Left colon (tissue), 2 donors: ENCODE data around the gene PEMT. TPM values are rescaled to one million over a fixed set of nuclear protein-coding genes. Genes with fewer than 3 reads are reported as not detected.

Source experiments
- ATAC-seq: fragments of 200-7000 bp; cut with Tn5 transposase; one replicate; pipeline ENCODE4 v1.9.1; 2020; ENCODE audit warnings: mild to moderate bottlenecking, moderate library complexity
- DNase-seq, 2 donors: peaks; one replicate each; pipeline ENCODE4 v3.0.0-alpha.2; 2020
- intact Hi-C, 2 donors: fragments of 100-400 bp; cut with DNase I in 1 of 2; cut with micrococcal nuclease in 1 of 2; formaldehyde crosslinking; loops; one replicate each; pipeline versions ENCODE4 v1.11.2 to v1.14.0; 2022; cut with DNase I, micrococcal nuclease
- total RNA-seq, 2 donors: library from RNA; stranded (reverse); fragmentation: NEBNext Ultra II Directional; extraction: Animal tissue kit (Norgen Biotek cat#: 25700); gene quantifications; one replicate each; pipeline ENCODE4 v1.2.1, GENCODE V29; 2021
- donor health status: DM: no; HTN: no; CAD: no.
- donor health status: DM: yes; HTN: yes; CAD: no.

The PEMT gene
- total RNA-seq, 2 donors from 2014 or later, result 13.8 to 18.6 TPM

GRCh38 chr17:17511293-17511741 is 80.2 kb downstream of the PEMT start:
- no peak for DNase-seq

DNA sequence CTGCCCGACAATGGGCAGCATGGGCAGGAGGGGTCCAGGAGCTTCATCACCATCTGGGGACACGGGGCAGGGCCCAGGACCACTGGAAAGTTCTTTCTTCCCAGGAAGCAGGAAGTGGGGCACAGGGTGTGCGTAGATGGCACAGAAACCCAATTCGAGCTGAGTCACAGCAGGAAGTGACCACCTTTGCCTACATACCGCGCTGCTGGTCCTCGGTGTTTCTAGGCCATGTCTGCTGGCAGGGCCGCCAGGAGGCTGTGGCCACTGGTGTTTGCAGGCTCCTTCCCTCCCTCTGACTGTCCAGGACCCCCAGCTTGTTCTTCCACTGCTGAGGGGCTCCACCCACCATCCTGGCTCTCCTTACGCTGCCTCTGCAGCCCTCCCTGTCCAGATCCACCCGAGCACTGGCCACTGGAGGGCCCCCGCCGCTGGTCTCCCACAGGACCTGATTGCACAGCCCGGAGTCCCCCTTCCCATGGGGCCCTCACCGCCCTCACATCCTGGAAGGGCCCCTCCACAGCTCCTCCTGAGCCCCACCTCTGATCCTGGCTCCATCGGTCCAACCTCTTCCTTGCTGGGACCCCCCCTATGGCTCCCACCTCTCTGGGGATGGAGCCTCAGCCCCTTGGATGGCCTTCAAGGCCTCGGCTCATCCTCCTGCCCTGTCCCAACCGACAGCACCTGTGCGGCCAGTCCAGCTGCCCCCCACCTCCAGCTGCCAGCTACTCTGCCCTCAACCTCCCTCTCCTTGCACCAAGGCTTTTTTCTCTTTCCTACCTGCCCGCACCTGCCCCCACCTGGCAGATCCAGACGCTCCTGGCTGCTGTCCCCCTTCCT is 80.8 kb downstream of the PEMT start:
- intact Hi-C loops, result no loop called here
- ATAC-seq, result no peak
- DNase-seq, result no peak

More at GRCh38 chr17:17511293-17511741, 80.2 kb downstream of the PEMT start:
- intact Hi-C loops, result no loop called here
- ATAC-seq, result no peak

DNA sequence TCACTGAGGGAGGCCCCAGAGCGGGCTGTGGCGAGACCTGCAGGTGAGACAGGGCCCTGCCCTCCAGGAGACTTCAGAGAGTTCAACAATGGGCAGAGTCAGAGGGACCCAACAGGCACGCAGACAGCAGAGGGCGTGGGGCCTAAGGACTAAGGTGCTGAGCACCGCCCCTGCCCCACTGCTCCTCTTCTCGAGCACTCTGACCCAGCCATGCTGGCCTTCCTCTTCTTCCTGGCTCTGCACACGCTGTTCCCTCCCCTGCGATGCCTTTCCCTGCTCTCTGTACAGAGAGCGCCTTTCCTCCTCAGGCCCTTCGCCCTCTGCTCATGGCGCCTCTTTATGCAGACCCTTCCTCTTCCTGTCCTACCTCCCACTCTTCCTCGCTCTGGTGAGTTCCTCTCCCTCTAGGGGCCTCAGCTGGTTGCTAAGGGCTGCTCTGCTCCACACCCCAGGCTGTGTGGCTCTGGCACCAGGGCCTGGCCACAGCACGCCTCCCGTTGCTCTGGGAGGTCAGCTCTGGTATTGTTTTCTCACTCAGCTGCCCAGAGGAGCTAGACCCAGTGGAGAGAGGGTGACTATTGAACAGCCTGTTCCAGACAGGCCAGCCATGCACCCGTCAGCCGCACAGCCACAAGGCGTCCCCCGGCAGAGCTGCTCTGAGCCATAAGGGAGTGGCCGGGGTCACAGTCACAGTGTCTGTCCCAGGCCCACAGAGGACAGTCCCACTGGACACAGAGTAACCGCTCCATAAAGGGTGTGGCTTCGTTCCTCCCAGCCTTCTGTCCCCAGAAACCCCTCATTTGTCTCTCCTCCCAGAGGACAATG is 81.7 kb downstream of the PEMT start:
- intact Hi-C loops, result loop anchor here in 1 of 2 donors (10.0 kb wide), 1 partner anchor 55 kb away; no protein-coding TSS in a partner anchor
- no peak for DNase-seq
- ATAC-seq, result no peak

DNA sequence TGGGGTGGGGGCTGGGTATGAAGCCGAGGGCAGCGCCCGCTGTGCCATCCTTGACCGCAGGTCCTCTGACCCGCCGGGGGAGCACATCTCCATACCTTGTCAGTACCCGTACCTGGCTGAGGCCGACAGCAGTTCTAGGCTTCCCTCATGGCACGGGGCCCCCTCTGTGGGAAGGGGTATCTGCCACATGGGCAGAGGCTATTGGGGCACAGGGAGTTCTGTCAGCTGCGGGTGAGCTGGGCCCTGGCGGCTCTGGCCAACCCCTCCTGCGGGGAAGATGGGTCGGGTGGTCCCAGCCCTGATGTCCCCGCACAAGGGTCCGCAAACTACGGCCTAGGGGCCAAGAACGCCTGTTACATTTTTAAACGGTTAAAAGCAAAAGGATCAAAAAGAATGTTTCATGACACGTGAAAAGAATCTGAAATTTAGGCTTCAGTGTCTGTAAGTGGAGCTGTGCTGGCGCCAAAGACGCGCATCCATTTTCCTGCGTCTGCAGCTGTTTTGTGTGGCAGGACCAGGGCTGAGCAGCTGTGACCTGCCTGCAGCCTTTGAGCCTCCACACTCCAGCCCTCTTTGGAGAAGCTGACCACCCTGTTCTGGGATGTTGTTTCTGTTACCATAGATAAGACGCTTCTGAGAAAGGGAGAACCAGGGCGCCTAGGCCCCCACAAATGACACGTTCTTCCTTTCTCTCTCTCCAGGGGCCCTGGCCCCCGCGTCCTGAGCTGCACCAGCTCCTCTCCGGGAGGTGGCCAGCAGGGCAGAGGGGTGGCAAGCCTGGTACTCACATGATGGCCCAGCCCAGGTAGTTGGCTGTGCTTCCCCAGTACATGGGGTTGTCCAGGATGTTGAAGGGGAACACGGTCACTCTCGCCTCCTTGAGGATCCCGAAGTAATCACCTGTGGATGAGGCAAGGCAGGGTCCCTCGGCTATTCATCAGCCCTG is 82.6 kb downstream of the PEMT start:
- ATAC-seq (no peak), DNase-seq (no peak)
- intact Hi-C loops, result loop anchor here in 1 of 2 donors (10.0 kb wide), 1 partner anchor 56 kb away; no protein-coding TSS in a partner anchor

GRCh38 chr17:17508019-17508535 is 83.4 kb downstream of the PEMT start:
- ATAC-seq, result no peak
- intact Hi-C loops, result loop anchor here in 1 of 2 donors (10.0 kb wide), 1 partner anchor 57 kb away; no protein-coding TSS in a partner anchor
- no peak for DNase-seq

- no peak for ATAC-seq
- DNase-seq, result no peak
- intact Hi-C loops, result loop anchor here in 1 of 2 donors (10.0 kb wide), 1 partner anchor 57 kb away; no protein-coding TSS in a partner anchor
Measured at GRCh38 chr17:17507465-17508011, 84.0 kb downstream of the PEMT start.

DNA sequence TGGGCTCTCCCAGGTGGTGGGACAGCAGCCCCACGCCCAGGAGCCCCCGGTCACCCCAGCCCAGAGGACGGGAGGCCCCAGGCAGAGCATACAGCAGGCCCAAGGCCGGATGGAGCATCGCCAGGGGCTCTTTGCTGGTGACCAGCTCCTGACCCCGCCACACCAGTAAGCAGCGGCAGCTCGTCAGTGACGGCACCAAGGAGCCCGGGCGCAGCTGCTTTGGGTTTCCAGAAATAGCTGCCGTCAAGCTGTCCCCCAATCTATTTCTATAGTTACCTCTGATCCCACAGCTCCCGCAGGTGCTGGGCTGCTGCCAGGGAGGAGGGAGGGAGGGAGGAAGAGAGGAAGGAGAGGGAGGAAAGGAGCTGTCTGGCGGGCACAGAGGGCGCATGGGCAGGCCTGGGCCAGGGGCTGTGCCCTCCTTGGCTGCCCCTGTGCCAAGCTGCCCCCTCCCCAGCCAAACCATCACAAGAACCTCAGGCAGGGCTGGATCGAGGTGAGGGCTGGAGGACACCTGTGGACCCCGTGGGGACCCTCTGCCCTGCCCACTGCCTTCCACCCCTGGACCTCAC is 84.5 kb downstream of the PEMT start:
- peak in 1 of 2 donors; percentile 48 for DNase-seq
- peak; percentile 69 for ATAC-seq
- intact Hi-C loops, result loop anchor here in 1 of 2 donors (10.0 kb wide), 1 partner anchor 58 kb away; no protein-coding TSS in a partner anchor

DNA sequence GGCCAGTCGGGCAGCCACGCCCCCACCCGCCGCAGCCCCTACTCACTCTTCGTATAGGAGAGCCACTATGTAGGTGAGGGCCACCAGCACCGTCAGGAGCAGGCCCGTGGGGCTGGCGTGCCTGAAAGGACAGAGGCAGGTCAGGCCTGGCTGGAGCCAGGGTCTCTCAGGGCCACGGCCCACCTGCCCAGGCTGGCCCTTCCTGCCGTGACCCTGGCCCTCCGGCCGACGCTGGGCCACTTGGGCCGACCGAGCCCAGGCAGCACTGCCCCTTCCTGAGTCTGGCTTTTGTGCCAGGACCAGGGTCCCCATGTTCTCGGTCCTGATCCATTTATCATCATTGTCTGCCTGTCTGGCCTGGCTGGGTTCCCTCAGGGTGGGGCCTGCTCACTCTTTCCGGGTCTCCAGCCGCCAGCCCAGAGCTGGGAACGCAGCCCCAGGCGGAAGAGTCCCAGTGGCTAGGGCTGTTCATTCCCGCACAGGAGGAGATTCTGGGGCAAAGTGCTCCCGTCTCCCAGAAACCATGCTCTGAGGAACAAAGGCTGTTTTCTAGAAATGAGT is 85.2 kb downstream of the PEMT start:
- ATAC-seq, result peak; percentile 85
- peak in 1 of 2 donors; percentile 48 for DNase-seq

GRCh38 chr17:17505610-17506171 is 85.8 kb downstream of the PEMT start:
- no peak for ATAC-seq
- intact Hi-C loops, result loop anchor here in 1 of 2 donors (10.0 kb wide), 1 partner anchor 59 kb away; no protein-coding TSS in a partner anchor
- no peak for DNase-seq

More for the DNA sequence above, 85.2 kb downstream of the PEMT start:
- intact Hi-C loops, result loop anchor here in 1 of 2 donors (10.0 kb wide), 1 partner anchor 59 kb away; no protein-coding TSS in a partner anchor

GRCh38 chr17:17505151-17505550 is 86.4 kb downstream of the PEMT start:
- intact Hi-C loops, result loop anchor here in 1 of 2 donors (10.0 kb wide), 1 partner anchor 60 kb away; no protein-coding TSS in a partner anchor
- DNase-seq, result no peak
- ATAC-seq, result no peak

- intact Hi-C loops, result loop anchor here in 1 of 2 donors (10.0 kb wide), 1 partner anchor 60 kb away; no protein-coding TSS in a partner anchor
- no peak for DNase-seq
- ATAC-seq, result no peak
Measured at GRCh38 chr17:17504341-17505140, 87.0 kb downstream of the PEMT start.

GRCh38 chr17:17503566-17504130 is 87.9 kb downstream of the PEMT start:
- intact Hi-C loops, result loop anchor here in 1 of 2 donors (10.0 kb wide), 1 partner anchor 61 kb away; no protein-coding TSS in a partner anchor
- ATAC-seq, result no peak
- no peak for DNase-seq

DNA sequence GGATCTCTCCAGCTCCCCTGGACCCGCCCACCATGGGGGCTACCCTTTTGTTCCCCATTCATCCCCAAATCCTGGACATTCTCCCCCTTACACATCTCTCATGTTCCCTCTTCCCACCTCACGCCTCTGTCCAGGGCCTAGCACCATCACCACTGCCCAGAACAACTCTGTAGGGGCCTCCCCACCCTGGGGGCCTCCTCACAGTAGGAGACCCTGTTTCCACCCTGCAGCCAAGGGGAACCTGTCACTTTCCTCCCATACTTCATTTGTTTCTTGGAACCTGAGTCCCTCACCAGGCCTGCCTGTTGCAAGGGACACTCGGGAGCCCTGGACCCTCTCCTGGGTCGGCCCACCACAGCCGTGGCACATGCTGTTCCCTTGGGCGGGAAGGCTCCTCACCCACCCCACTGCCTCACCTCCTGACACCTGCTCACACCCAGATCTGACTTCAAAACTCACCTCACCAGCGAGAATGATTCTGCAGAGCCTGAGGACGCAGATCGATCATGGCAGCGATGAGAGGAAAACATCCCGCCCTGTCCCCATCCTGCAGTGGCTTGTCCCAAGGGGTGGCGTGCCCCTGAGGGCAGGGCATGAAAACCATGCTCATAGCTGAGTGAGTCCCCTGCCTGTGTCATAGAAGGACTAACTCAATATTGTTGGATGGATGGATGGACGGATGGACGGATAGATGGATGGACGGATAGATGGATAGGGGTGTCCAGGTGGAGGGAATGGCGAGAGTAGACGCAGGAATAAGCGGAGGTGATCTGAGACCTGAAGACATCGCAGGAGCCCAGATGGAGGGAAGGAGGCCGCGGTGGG is 88.6 kb downstream of the PEMT start:
- no peak for DNase-seq
- ATAC-seq, result no peak
- intact Hi-C loops, result loop anchor here in 1 of 2 donors (10.0 kb wide), 1 partner anchor 62 kb away; no protein-coding TSS in a partner anchor

DNA sequence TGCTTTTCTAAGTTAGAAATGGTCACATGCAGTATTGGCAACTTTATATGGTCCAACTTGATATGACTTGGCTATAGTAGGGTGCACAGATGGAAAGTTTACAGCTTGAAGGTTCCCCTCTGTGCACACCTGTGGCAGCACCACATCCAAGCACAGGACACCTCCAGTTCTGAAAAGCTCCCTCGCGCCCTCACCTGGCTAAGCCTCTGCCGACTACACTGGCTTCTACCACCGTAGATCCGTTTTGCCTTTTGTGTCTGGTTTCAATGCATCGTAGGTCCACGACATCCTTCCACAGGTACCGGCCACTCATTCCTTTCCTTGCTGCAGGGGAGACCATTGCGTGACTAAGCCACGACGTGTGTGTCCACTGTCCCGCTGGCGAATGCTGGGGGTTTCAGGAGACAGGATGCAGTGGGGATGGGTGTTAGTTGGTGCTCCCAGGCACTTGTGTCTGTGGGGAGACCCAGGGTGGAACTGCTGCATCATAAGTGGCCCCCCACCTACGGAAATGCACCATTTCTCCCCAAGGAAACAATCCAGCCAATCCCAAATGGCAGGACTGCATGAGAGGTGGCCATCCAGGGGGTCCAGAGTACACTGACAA is 90.4 kb downstream of the PEMT start:
- intact Hi-C loops, result loop anchor here in 1 of 2 donors (10.0 kb wide), 1 partner anchor 64 kb away; no protein-coding TSS in a partner anchor
- no peak for ATAC-seq
- DNase-seq, result no peak
